WTC11 (cell line): ENCODE measurements around the gene EIF4E3. TPM values are rescaled to one million over a fixed set of nuclear protein-coding genes. Genes with fewer than 3 reads are reported as not detected.

ENCODE experiments used
- ATAC-seq: fragments of 200-7000 bp; cut with Tn5 transposase; 2 replicates; pipeline ENCODE4 v1.10.0; 2021; ENCODE audit warnings: mild to moderate bottlenecking, moderate library complexity
- CTCF ChIA-PET: fragments of 300-600 bp; sonication (Branson Sonifier 250); formaldehyde crosslinking; loops from one replicate; lab custom pipeline; 2021; ENCODE audit warnings: antibody characterized with exemption; lab: Charles Lee
- POLR2A ChIA-PET: fragments of 350-600 bp; sonication (Branson Sonifier 250); formaldehyde crosslinking; loops from one replicate; lab custom pipeline; 2021; ENCODE audit warnings: antibody characterized with exemption; lab: Charles Lee
- DNase-seq: peaks from one replicate; pipeline ENCODE4 v3.0.0; 2021; ENCODE audit warnings: low spot score
- H3K27ac Mint-ChIP-seq: 2 replicates; pipeline ENCODE4 v1.8.0; 2021; ENCODE audit warnings: mixed read lengths
- H3K27me3 Mint-ChIP-seq: 2 replicates; pipeline ENCODE4 v1.8.0; 2021; ENCODE audit warnings: low read depth, mild to moderate bottlenecking, moderate library complexity, mixed read lengths
- H3K36me3 Mint-ChIP-seq: 2 replicates; pipeline ENCODE4 v1.8.0; 2021; ENCODE audit warnings: mixed read lengths
- H3K4me1 Mint-ChIP-seq: 2 replicates; pipeline ENCODE4 v1.8.0; 2022; ENCODE audit warnings: mixed read lengths
- H3K4me3 Mint-ChIP-seq: 2 replicates; pipeline ENCODE4 v1.8.0; 2021; ENCODE audit warnings: mild to moderate bottlenecking, moderate library complexity, mixed read lengths
- H3K9me3 Mint-ChIP-seq: 2 replicates; pipeline ENCODE4 v1.8.0; 2021; ENCODE audit warnings: mixed read lengths
- ARID4B ChIP-seq: sonication (generic); formaldehyde crosslinking; IDR thresholded peaks from 2 replicates; pipeline ENCODE4 v1.8.0; 2023; ENCODE audit warnings: missing genetic modification reagents, mild to moderate bottlenecking, borderline replicate concordance
- CREM ChIP-seq: sonication (generic); formaldehyde crosslinking; IDR thresholded peaks from 2 replicates; pipeline ENCODE4 v1.8.1; 2022; ENCODE audit warnings: mild to moderate bottlenecking, missing genetic modification reagents, moderate library complexity
- E2F4 ChIP-seq: sonication (generic); formaldehyde crosslinking; IDR thresholded peaks from 2 replicates; pipeline ENCODE4 v1.8.1; 2022; ENCODE audit warnings: low read depth, mild to moderate bottlenecking, moderate library complexity, missing genetic modification reagents, borderline replicate concordance
- GABPB1 ChIP-seq: sonication (generic); formaldehyde crosslinking; IDR thresholded peaks from 2 replicates; pipeline ENCODE4 v1.8.1; 2023; ENCODE audit warnings: mild to moderate bottlenecking, missing genetic modification reagents
- GRHL2 ChIP-seq: fragments of 250-450 bp; sonication (Bioruptor Pico); IDR thresholded peaks from 2 replicates; pipeline ENCODE4 v1.8.0; 2022; ENCODE audit warnings: mild to moderate bottlenecking, moderate library complexity; ENCODE audit not compliant: insufficient replicate concordance, severe bottlenecking
- IRF1 ChIP-seq: sonication (generic); formaldehyde crosslinking; IDR thresholded peaks from 2 replicates; pipeline ENCODE4 v1.8.0; 2023; ENCODE audit warnings: missing genetic modification reagents
- JAZF1 ChIP-seq: fragments of 250-450 bp; sonication (Bioruptor Pico); IDR thresholded peaks from 2 replicates; pipeline ENCODE4 v1.9.0; 2021; ENCODE audit warnings: moderate library complexity, mild to moderate bottlenecking, inconsistent platforms
- MLX ChIP-seq: sonication (generic); formaldehyde crosslinking; IDR thresholded peaks from 2 replicates; pipeline ENCODE4 v1.8.1; 2023; ENCODE audit warnings: mild to moderate bottlenecking, missing genetic modification reagents, moderate library complexity
- ZBTB21 ChIP-seq: sonication (generic); formaldehyde crosslinking; IDR thresholded peaks from 2 replicates; pipeline ENCODE4 v1.8.1; 2023; ENCODE audit warnings: mild to moderate bottlenecking, missing genetic modification reagents, borderline replicate concordance
- ZMAT4 ChIP-seq: fragments of 250-450 bp; sonication (Bioruptor Pico); IDR thresholded peaks from 2 replicates; pipeline ENCODE4 v1.9.0; 2021; ENCODE audit warnings: mild to moderate bottlenecking
- ZNF416 ChIP-seq: fragments of 250-450 bp; sonication (Bioruptor Pico); IDR thresholded peaks from 2 replicates; pipeline ENCODE4 v1.9.0; 2021; ENCODE audit warnings: mild to moderate bottlenecking, inconsistent platforms
- ZNF671 ChIP-seq: fragments of 250-450 bp; sonication (Bioruptor Pico); IDR thresholded peaks from 2 replicates; pipeline ENCODE4 v1.8.0; 2021; ENCODE audit warnings: mild to moderate bottlenecking
- total RNA-seq: library from RNA; stranded (reverse); gene quantifications from 3 replicates; pipeline ENCODE4 v1.2.3, GENCODE V29; 2021

The EIF4E3 gene
- total RNA-seq, 1 experiment from 2014 or later = 16.5 TPM

GRCh38 chr3:71708476-71709105 is 16.6 kb downstream of the EIF4E3 start:
- H3K4me1 Mint-ChIP-seq = peaks cover 15% of the 10 kb centered on the region
- no peak overlapping the region for H3K27ac Mint-ChIP-seq
- no peaks in the 10 kb centered on the region for H3K36me3 Mint-ChIP-seq
- H3K4me3 Mint-ChIP-seq = no peak overlapping the region
- ATAC-seq (no peak), DNase-seq (no peak)
- no peak for TF ChIP-seq CREM (CRISPR knock-in tag)
- ChIA-PET CTCF (interaction anchor here (1.2 kb wide), 1 partner anchor 22 kb away, joined by 3 read pairs; no protein-coding TSS in a partner anchor), POLR2A (no interaction called here)
- no peaks in the 10 kb centered on the region for H3K9me3 Mint-ChIP-seq
- H3K27me3 Mint-ChIP-seq = no peaks in the 10 kb centered on the region; the same call in 1 of the 2 replicates

- no peaks in the 10 kb centered on the region for H3K9me3 Mint-ChIP-seq
- DNase-seq = no peak
Measured at GRCh38 chr3:71707595-71707994, 17.6 kb downstream of the EIF4E3 start.

GRCh38 chr3:71705681-71706080 is 19.5 kb downstream of the EIF4E3 start:
- TF ChIP-seq ZNF416 (no peak), ZBTB21 (no peak), E2F4 (no peak), IRF1 (CRISPR knock-in tag) (no peak), MLX (no peak), GABPB1 (CRISPR knock-in tag) (no peak), ARID4B (no peak), JAZF1 (CRISPR knock-in tag) (no peak), GRHL2 (CRISPR knock-in tag) (no peak), ZNF671 (CRISPR knock-in tag) (no peak)
- ATAC-seq (no peak), DNase-seq (no peak)
- no peaks in the 10 kb centered on the region for H3K36me3 Mint-ChIP-seq
- no peaks in the 10 kb centered on the region for H3K9me3 Mint-ChIP-seq
- CTCF ChIA-PET = interaction anchor here (2.2 kb wide), 1 partner anchor 170 kb away, joined by 4 read pairs; no protein-coding TSS in a partner anchor
- H3K27ac Mint-ChIP-seq = no peak overlapping the region; the same call in 1 of the 2 replicates
- peaks cover 15% of the 10 kb centered on the region for H3K4me1 Mint-ChIP-seq
- H3K27me3 Mint-ChIP-seq = no peaks in the 10 kb centered on the region; the same call in 1 of the 2 replicates
- POLR2A ChIA-PET = no interaction called here
- H3K4me3 Mint-ChIP-seq = no peak overlapping the region

More at GRCh38 chr3:71707595-71707994, 17.6 kb downstream of the EIF4E3 start:
- Mint-ChIP-seq H3K27me3 (no peaks in the 10 kb centered on the region; the same call in 1 of the 2 replicates), H3K4me3 (no peak overlapping the region), H3K27ac (no peak overlapping the region), H3K4me1 (peaks cover 15% of the 10 kb centered on the region), H3K36me3 (no peaks in the 10 kb centered on the region)
- TF ChIP-seq ZMAT4 = no peak
- TF ChIP-seq, all 79 proteins: peak for 0
- ChIA-PET POLR2A (no interaction called here), CTCF (interaction anchor here (0.9 to 2.2 kb wide), 2 partner anchors 22 to 168 kb away, joined by 3 to 4 read pairs; no protein-coding TSS in a partner anchor)
- ATAC-seq = no peak
